ENCODE results near the gene GJB1.

Gene GJB1

DNA sequence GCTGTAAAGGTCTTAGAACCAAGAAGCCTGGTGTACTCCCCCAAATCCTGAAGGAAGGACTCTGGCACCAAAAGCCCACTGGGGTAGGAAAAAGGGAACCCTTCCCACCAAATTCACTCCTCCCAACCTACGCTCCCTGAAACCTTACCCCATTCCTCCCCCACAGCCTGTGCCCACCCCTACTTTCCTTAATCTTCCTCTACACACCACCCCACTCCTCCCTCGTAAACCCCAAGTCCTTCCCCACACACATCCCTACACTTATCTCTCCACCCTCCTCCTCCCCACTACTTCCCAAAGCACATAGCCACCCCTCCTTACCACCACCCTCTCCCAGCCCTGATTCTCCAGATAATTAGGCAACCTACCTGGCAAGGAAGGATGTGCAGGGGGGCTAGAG lies 29.2 kb downstream of the GJB1 start:
- ATAC-seq: no peak
- TF ChIP-seq, protein P1, sequence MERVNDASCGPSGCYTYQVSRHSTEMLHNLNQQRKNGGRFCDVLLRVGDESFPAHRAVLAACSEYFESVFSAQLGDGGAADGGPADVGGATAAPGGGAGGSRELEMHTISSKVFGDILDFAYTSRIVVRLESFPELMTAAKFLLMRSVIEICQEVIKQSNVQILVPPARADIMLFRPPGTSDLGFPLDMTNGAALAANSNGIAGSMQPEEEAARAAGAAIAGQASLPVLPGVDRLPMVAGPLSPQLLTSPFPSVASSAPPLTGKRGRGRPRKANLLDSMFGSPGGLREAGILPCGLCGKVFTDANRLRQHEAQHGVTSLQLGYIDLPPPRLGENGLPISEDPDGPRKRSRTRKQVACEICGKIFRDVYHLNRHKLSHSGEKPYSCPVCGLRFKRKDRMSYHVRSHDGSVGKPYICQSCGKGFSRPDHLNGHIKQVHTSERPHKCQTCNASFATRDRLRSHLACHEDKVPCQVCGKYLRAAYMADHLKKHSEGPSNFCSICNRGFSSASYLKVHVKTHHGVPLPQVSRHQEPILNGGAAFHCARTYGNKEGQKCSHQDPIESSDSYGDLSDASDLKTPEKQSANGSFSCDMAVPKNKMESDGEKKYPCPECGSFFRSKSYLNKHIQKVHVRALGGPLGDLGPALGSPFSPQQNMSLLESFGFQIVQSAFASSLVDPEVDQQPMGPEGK (CRISPR knock-in tag; IDR thresholded peaks at IDR 0.05; ENCODE audit: borderline replicate concordance): no peak
- TF ChIP-seq TCF4 (CRISPR knock-in tag; IDR thresholded peaks at IDR 0.05; ENCODE audit: borderline replicate concordance) (no peak), OSR1 (CRISPR knock-in tag; IDR thresholded peaks at IDR 0.05) (no peak), ISL1 (CRISPR knock-in tag; IDR thresholded peaks at IDR 0.05) (no peak), TOX (CRISPR knock-in tag; IDR thresholded peaks at IDR 0.05; ENCODE audit: borderline replicate concordance) (no peak)

DNA sequence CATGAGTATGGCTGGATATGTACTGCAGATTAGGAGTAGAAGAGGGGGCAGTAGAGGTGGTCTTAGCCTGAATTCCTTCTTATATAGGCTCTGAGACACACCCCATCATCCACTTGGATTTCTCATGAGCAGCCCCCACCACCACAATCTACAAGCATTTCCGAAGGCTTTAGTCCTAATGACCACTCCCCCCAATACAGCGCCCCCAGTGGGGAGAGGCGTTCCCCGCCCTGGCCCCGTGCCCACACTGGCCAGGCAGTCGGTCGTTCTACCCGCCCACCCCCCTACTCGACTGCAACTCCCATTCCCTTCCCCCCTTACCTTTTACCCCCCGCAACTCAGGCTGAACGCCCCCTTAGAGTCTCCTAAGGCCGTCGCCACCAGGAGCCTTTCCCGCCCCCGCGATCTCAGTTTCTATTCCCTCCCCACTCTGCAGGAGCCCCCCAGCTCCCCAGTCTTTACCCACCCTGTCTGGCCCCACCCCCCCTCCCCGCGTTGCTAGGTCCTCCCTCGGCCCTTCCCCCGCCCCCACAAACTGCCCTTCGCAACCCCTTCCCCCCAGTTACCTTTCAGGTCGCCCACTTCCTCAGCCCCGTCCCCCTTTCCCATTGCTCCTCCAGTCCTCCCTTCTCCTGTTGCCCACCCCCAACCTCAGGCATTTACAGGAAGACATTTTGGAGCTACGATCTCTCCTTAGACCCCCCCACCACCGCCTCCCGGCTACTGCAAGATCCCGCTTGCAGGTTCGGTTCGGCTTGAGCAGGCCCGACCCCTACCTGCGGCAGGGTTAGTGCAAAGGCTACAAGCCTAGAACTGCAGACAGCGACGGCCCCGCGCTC lies 30.4 kb downstream of the GJB1 start:
- ATAC-seq: peak; percentile 3; the same call in 2 of the 3 replicates
- TF ChIP-seq ZNF70 (CRISPR knock-in tag; IDR thresholded peaks at IDR 0.05) (no peak), PPARA (CRISPR knock-in tag; IDR thresholded peaks at IDR 0.05; ENCODE audit: borderline replicate concordance) (no peak), ARNTL (CRISPR knock-in tag; IDR thresholded peaks at IDR 0.05; ENCODE audit: borderline replicate concordance, low read depth) (no peak), CSDC2 (CRISPR knock-in tag; IDR thresholded peaks at IDR 0.05) (no peak), TCF4 (CRISPR knock-in tag; IDR thresholded peaks at IDR 0.05; ENCODE audit: borderline replicate concordance) (no peak), ESRRG (CRISPR knock-in tag; IDR thresholded peaks at IDR 0.05) (no peak)
- TF ChIP-seq, protein P1 (CRISPR knock-in tag; IDR thresholded peaks at IDR 0.05; ENCODE audit: borderline replicate concordance): no peak
- TF ChIP-seq, protein P2, sequence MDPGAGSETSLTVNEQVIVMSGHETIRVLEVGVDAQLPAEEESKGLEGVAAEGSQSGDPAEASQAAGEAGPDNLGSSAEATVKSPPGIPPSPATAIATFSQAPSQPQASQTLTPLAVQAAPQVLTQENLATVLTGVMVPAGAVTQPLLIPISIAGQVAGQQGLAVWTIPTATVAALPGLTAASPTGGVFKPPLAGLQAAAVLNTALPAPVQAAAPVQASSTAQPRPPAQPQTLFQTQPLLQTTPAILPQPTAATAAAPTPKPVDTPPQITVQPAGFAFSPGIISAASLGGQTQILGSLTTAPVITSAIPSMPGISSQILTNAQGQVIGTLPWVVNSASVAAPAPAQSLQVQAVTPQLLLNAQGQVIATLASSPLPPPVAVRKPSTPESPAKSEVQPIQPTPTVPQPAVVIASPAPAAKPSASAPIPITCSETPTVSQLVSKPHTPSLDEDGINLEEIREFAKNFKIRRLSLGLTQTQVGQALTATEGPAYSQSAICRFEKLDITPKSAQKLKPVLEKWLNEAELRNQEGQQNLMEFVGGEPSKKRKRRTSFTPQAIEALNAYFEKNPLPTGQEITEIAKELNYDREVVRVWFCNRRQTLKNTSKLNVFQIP (CRISPR knock-in tag; IDR thresholded peaks at IDR 0.05; ENCODE audit: borderline replicate concordance, low read depth): no peak
- TF ChIP-seq, protein P3, sequence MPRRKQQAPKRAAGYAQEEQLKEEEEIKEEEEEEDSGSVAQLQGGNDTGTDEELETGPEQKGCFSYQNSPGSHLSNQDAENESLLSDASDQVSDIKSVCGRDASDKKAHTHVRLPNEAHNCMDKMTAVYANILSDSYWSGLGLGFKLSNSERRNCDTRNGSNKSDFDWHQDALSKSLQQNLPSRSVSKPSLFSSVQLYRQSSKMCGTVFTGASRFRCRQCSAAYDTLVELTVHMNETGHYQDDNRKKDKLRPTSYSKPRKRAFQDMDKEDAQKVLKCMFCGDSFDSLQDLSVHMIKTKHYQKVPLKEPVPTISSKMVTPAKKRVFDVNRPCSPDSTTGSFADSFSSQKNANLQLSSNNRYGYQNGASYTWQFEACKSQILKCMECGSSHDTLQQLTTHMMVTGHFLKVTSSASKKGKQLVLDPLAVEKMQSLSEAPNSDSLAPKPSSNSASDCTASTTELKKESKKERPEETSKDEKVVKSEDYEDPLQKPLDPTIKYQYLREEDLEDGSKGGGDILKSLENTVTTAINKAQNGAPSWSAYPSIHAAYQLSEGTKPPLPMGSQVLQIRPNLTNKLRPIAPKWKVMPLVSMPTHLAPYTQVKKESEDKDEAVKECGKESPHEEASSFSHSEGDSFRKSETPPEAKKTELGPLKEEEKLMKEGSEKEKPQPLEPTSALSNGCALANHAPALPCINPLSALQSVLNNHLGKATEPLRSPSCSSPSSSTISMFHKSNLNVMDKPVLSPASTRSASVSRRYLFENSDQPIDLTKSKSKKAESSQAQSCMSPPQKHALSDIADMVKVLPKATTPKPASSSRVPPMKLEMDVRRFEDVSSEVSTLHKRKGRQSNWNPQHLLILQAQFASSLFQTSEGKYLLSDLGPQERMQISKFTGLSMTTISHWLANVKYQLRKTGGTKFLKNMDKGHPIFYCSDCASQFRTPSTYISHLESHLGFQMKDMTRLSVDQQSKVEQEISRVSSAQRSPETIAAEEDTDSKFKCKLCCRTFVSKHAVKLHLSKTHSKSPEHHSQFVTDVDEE (CRISPR knock-in tag; IDR thresholded peaks at IDR 0.05): no peak

DNA sequence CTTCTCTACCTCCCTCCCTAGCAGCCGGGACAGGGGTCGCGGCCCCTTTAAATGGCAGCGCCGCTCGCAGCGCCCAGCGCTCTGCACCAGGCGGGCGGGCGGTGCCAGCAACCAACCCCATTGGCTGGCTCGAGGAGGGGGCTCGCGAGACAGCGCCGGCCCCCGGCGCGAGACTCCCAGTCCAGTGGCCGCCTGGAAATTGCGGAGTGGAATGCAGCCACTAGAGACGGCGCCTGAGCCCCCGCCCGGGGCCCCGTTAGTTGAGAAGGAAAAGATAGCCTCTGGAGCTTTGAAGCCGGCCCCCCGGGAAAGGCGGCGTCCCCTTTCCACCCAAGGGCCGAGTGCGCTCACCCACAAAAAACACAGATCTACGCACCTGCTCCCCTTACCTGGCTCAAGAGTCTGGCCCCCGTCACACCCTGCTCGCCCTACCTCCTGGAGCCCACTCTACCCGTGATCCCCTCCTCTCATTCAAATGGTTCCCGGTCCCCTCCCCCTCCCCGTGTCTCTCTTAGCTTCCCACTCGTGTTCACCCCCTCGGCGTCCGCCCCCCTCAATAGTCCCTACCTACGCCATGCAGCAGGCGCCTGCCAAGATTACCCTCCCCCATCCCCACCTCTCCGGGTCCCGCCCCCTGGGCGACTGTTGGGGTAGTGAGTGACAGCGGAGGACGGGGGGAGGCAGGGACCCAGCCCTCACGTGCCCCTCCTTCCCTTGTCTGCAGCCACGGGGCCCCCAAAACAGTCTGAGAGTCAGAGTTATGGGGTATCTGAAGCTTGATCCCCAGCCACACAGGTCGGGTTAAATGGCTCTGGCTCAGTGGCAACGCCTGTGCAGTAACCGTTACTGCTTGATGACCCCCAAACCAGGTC lies 31.3 kb downstream of the GJB1 start, which contains the start of gene ZMYM3:
ZMYM3 (minus strand) TSS at position 49 of the 872 bp plus-strand sequence. CDS start 885 bp downstream, outside the sequence.
- TF ChIP-seq ZFP3 (CRISPR knock-in tag; IDR thresholded peaks at IDR 0.05) (0 out of 2 replicates have a peak, but pooled peaks have one; percentile 49), GLIS3 (CRISPR knock-in tag; IDR thresholded peaks at IDR 0.05) (no peak)
- TF ChIP-seq, protein P1 (CRISPR knock-in tag; IDR thresholded peaks at IDR 0.05; ENCODE audit: borderline replicate concordance): peak; percentile 61; the same call in 1 of the 2 replicates
- ATAC-seq: peak; percentile 94

Data from SK-N-SH treated with all-trans-retinoic acid at 6 μM for 48 hours (cell line).